Measurements from ENCODE around the gene AXIN1.

AXIN1 gene

GRCh38 chr16:247027-247426 lies 105.5 kb downstream of the AXIN1 start:
- no peak for DNase-seq (ENCODE audit: low read depth in 1 of 2, low spot score in 1 of 2)

- no peak for DNase-seq (ENCODE audit: low read depth in 1 of 2, low spot score in 1 of 2)
These were observed 107.4 kb downstream of the AXIN1 start for GRCh38 chr16:245105-245504.

- no peak for DNase-seq (ENCODE audit: low read depth in 1 of 2, low spot score in 1 of 2)
These were observed 109.2 kb downstream of the AXIN1 start for GRCh38 chr16:243348-243747.

GRCh38 chr16:242281-242680 lies 110.2 kb downstream of the AXIN1 start:
- no peak for DNase-seq (ENCODE audit: low read depth in 1 of 2, low spot score in 1 of 2)

GRCh38 chr16:240559-240958 lies 112.0 kb downstream of the AXIN1 start:
- no peak for DNase-seq (ENCODE audit: low read depth in 1 of 2, low spot score in 1 of 2)

- DNase-seq (ENCODE audit: low read depth in 1 of 2, low spot score in 1 of 2): no peak
These were observed 112.6 kb downstream of the AXIN1 start for GRCh38 chr16:239948-240277.

All from activated T-helper 1 cell treated with anti-CD3 and anti-CD28 coated beads, Interleukin-2, amount 50 U/mL, for 16 hours (primary cell).